Cardiac fibroblast (primary cell): ENCODE data around the gene PRR33.

Experiments
- DNase-seq, 2 donors: peaks; one replicate each; pipeline versions ENCODE4 v3.0.0 to v3.0.0-alpha.2; 2010; ENCODE audit warnings: low read depth in 2 of 2
- H3K4me3 ChIP-seq, 2 donors: replicated peaks in 1 of 2; 1 replicate in 1 of 2; 2 replicates in 1 of 2; pipeline ENCODE4 v1.5.1; 2011; ENCODE audit warnings: low read depth in 2 of 2, low read length in 2 of 2, mild to moderate bottlenecking in 2 of 2, moderate library complexity in 1 of 2
- CTCF ChIP-seq: IDR thresholded peaks from one replicate; pipeline ENCODE4 v1.5.1; 2011; ENCODE audit warnings: low read depth, mild to moderate bottlenecking, low read length, inconsistent platforms

PRR33 gene

DNA sequence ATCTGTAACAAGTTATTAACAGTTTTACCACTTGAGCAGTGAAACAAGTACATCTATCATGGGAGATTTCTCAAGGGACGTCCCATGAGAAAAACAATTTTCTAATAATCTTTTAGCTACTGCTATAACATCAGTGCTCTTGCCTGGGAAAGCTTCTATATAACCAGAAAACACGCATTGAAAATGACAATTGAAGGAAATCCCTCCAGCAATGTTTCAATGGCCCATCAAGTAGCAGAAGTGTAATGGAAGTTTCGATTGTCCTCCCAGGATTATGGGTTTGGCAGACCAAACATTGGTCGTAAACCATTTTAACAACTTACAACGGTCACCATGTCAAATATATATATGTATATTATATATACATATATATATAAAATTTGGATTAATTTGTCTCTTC lies 8.0 kb upstream of the PRR33 start:
- H3K4me3 ChIP-seq: no peak overlapping the region
- no peak for TF ChIP-seq CTCF
- no peak for DNase-seq

GRCh38 chr11:1899090-1899489 lies 7.4 kb upstream of the PRR33 start:
- DNase-seq: no peak
- no peak overlapping the region for H3K4me3 ChIP-seq
- TF ChIP-seq CTCF: no peak

GRCh38 chr11:1896923-1897322 lies 5.2 kb upstream of the PRR33 start:
- DNase-seq: no peak
- no peak for TF ChIP-seq CTCF
- H3K4me3 ChIP-seq: no peak overlapping the region

DNA sequence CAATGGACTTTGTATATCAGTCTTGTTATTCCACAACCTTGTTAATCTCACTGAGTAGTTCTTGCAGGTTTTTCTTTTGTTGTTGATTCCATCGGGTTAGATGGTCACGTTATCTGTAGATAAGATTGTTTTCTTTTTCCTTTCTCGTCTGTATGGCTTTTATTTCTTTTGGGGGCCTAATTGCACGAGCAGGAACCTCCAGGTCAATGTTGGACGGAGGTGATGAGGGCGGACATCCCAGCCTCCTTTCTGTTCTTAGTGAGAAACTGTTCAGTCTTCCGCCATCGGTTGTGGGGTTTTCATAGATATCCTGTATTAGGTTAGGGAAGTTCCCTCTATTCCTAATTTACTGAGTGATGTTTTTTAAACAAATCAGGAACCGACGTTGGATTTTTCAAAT lies 4.8 kb upstream of the PRR33 start:
- TF ChIP-seq CTCF: no peak
- H3K4me3 ChIP-seq: no peak overlapping the region
- no peak for DNase-seq

DNA sequence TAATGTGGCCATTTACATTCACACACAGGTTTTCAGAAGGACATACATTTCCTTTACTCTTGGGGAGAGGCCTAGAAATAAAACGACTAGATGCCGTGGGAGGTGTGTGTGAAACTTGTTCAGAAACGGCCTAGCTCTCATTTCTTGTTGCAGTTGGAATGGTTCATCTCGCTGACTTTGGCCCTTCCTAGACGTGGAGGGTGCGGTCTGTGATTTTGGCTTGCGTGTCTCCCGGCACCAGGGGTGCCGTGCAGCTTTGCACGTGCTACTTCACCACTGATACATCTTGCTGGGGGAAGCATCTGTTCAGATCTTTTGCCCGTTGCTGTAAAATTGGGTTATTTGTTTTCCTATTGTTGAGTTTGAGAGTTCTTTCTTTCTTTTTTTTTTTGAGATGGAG lies 3.1 kb upstream of the PRR33 start:
- TF ChIP-seq CTCF: no peak
- DNase-seq: no peak
- no peak overlapping the region for H3K4me3 ChIP-seq

- peak in 1 of 2 donors; percentile 45 for DNase-seq
- H3K4me3 ChIP-seq: no peak overlapping the region
- no peak for TF ChIP-seq CTCF
These were observed 2.1 kb upstream of the PRR33 start for GRCh38 chr11:1893581-1894359.

DNA sequence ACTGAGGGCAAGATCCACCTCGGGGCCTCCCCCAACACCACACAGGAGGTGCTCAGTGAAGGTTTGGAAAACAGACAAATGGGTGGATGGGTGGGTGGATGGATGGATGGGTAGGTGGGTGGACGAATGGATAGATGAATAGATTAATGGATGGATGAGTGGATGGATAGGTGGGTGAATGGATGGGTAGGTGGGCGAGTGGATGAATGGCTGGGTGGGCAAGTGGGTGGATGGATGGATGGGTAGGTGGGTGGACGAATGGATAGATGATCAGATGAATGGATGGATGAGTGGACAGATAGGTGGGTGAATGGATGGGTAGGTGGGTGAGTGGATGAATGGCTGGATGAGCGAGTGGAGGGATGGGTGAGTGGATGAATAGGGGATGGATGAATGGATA lies 863 bp upstream of the PRR33 start:
- TF ChIP-seq CTCF: no peak
- no peak for DNase-seq
- no peak overlapping the region for H3K4me3 ChIP-seq
